Measurements from ENCODE around the gene GREB1.

GREB1 gene

GRCh38 chr2:11680182-11680900 lies 146.5 kb downstream of the GREB1 start:
- DNase-seq (ENCODE audit: low read depth in 2 of 2, low spot score in 1 of 2), result no peak

- DNase-seq (ENCODE audit: low read depth in 2 of 2, low spot score in 1 of 2), result no peak
Observed at GRCh38 chr2:11680901-11681721, 147.3 kb downstream of the GREB1 start.

GRCh38 chr2:11681722-11682589 lies 148.1 kb downstream of the GREB1 start:
- DNase-seq (ENCODE audit: low read depth in 2 of 2, low spot score in 1 of 2), result peak in 1 of 2 donors; percentile 12

GRCh38 chr2:11682590-11682915 lies 148.7 kb downstream of the GREB1 start:
- DNase-seq (ENCODE audit: low read depth in 2 of 2, low spot score in 1 of 2), result no peak

GRCh38 chr2:11683476-11683875 lies 149.6 kb downstream of the GREB1 start:
- DNase-seq (ENCODE audit: low read depth in 2 of 2, low spot score in 1 of 2), result no peak

GRCh38 chr2:11683966-11684365 lies 150.1 kb downstream of the GREB1 start:
- DNase-seq (ENCODE audit: low read depth in 2 of 2, low spot score in 1 of 2), result no peak

GRCh38 chr2:11684894-11685460 lies 151.1 kb downstream of the GREB1 start:
- DNase-seq (ENCODE audit: low read depth in 2 of 2, low spot score in 1 of 2), result no peak

- DNase-seq (ENCODE audit: low read depth in 2 of 2, low spot score in 1 of 2), result no peak
Observed at GRCh38 chr2:11685906-11686470, 152.1 kb downstream of the GREB1 start.

GRCh38 chr2:11687736-11688135 lies 153.9 kb downstream of the GREB1 start:
- no peak for DNase-seq (ENCODE audit: low read depth in 2 of 2, low spot score in 1 of 2)

- peak; percentile 59 to 74 for DNase-seq (ENCODE audit: low read depth in 2 of 2, low spot score in 1 of 2)
Observed at GRCh38 chr2:11688222-11689069, 154.6 kb downstream of the GREB1 start.

- DNase-seq (ENCODE audit: low read depth in 2 of 2, low spot score in 1 of 2), result no peak
Observed at GRCh38 chr2:11691076-11691660, 157.3 kb downstream of the GREB1 start.

All from stimulated activated CD8-positive, alpha-beta memory T cell treated with anti-CD3 and anti-CD28 coated beads, Interleukin-4, amount 100 ng/mL, for 4 hours (primary cell).